Pancreas (tissue), 10 donors: ENCODE results near the gene EEF1B2. TPM values are rescaled to one million over a fixed set of nuclear protein-coding genes. Genes with fewer than 3 reads are reported as not detected.

Experiments
- ATAC-seq, 4 donors: fragments of 200-7000 bp; cut with Tn5 transposase; one replicate each; pipeline versions ENCODE4 v1.8.0 to v1.9.1; 2020; ENCODE audit warnings: mild to moderate bottlenecking in 4 of 4, moderate library complexity in 4 of 4
- DNase-seq, 6 donors: peaks; one replicate each; pipeline ENCODE4 v3.0.0-alpha.2; 2020
- FAIRE-seq: peaks from 2 replicates; lab custom pipeline; 2012; peaks lifted over from hg19 to GRCh38; lab: Jason Lieb, UNC
- H3K27ac ChIP-seq, 4 donors: fragments of 200-600 bp; sonication (generic); 1 replicate in 3 of 4; 2 replicates in 1 of 4; pipeline versions ENCODE4 v1.5.0 to v1.8.0; 2020
- H3K27me3 ChIP-seq, 4 donors: fragments of 200-600 bp; one replicate each; pipeline ENCODE4 v1.8.0; 2021
- H3K36me3 ChIP-seq, 3 donors: fragments of 200-600 bp; sonication (generic) in 1 of 3; one replicate each; pipeline versions ENCODE4 v1.5.0 to v1.8.0; 2020 to 2021
- H3K4me1 ChIP-seq, 3 donors: fragments of 200-600 bp; one replicate each; pipeline ENCODE4 v1.8.0; 2021
- H3K4me3 ChIP-seq, 4 donors: fragments of 200-600 bp; sonication (generic) in 2 of 4; one replicate each; pipeline versions ENCODE4 v1.5.0 to v1.8.0; 2020 to 2021
- H3K9me3 ChIP-seq, 4 donors: fragments of 200-600 bp; one replicate each; pipeline ENCODE4 v1.8.0; 2021
- WGBS, 2 donors: extraction: QIAGEN DNeasy Blood & Tissue Kit; methylation state at CpG; one replicate each; pipeline ENCODE4 v1.1.7; 2013; 5-methylcytosine and 5-hydroxymethylcytosine counted together
- intact Hi-C, 3 donors: fragments of 100-400 bp; cut with DNase I; formaldehyde crosslinking; loops; one replicate each; pipeline versions ENCODE4 v1.11.1 to v1.14.2; 2022
- polyA plus RNA-seq, 2 donors: library from polyadenylated mRNA; stranded (reverse); fragments of 200-250 nt; gene quantifications; one replicate each; pipeline ENCODE4 v1.2.3, GENCODE V29; 2013
- total RNA-seq, 6 donors: library from RNA; stranded (reverse); fragmentation: NEBNext Ultra II Directional in 4 of 6; extraction: Animal tissue kit (Norgen Biotek cat#: 25700) in 4 of 6; gene quantifications; one replicate each; pipeline versions ENCODE4 v1.2.1 to v1.2.4, GENCODE V29; 2021 to 2023
- TF ChIP-seq, protein P1 (sequence below), 4 donors: fragments of 200-600 bp; sonication (generic) in 3 of 4; IDR thresholded peaks; one replicate each; pipeline versions ENCODE4 v1.5.0 to v1.8.0; 2021; ENCODE audit warnings: antibody characterized with exemption in 4 of 4
- donor health status: healthy with polysubstance abuse.
- donor health status: DM: no; HTN: no; CAD: no; lungs with moderate emphysema.
- donor health status: DM: no; HTN: no; CAD: no.
- donor health status: control.
- donor health status: control.
- donor health status: Bipolar disorder and iron deficiency.
- donor health status: DM: yes; HTN: yes; CAD: no.
- donor health status: DM: no; HTN: no; CAD: no.
- donor health status: DM: no; HTN: no; CAD: no.
- donor health status: DM: yes; HTN: yes; CAD: no.

The EEF1B2 gene
- total and polyA plus RNA-seq, 8 donors = 390 to 817 (median 485) TPM

DNA sequence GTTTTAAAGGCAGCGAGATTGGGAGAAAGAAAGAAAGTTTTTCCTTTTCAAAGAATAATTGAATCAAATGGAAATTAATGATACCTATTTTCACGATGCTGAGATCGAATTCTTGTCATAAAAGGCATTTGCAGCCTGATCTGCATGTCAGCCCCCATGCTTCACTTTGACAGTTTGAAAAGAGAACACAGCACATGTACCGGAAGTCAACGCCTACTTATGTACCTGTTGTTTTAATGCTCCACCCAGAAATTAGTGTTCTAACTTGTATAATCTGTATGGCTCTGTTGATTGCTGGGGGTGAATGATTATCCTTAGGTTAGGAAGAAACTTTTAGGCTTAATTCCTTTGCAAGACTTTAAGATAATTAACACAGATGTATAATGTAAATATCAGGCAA, 31.0 kb downstream of the EEF1B2 start:
- FAIRE-seq (no peak), ATAC-seq (no peak), DNase-seq (no peak)
- Histone ChIP-seq H3K27ac (no peak overlapping the region), H3K27me3 (no peaks in the 10 kb centered on the region), H3K4me1 (no peaks in the 10 kb centered on the region), H3K36me3 (no peaks in the 10 kb centered on the region), H3K4me3 (no peak overlapping the region), H3K9me3 (no peaks in the 10 kb centered on the region)
- WGBS, 2 donors = 76 to 84% methylated on average over 5 of the region's 5 CpGs
- intact Hi-C loops = no loop called here
- TF ChIP-seq, protein P1, sequence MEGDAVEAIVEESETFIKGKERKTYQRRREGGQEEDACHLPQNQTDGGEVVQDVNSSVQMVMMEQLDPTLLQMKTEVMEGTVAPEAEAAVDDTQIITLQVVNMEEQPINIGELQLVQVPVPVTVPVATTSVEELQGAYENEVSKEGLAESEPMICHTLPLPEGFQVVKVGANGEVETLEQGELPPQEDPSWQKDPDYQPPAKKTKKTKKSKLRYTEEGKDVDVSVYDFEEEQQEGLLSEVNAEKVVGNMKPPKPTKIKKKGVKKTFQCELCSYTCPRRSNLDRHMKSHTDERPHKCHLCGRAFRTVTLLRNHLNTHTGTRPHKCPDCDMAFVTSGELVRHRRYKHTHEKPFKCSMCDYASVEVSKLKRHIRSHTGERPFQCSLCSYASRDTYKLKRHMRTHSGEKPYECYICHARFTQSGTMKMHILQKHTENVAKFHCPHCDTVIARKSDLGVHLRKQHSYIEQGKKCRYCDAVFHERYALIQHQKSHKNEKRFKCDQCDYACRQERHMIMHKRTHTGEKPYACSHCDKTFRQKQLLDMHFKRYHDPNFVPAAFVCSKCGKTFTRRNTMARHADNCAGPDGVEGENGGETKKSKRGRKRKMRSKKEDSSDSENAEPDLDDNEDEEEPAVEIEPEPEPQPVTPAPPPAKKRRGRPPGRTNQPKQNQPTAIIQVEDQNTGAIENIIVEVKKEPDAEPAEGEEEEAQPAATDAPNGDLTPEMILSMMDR (IDR thresholded peaks at IDR 0.05) = no peak

DNA sequence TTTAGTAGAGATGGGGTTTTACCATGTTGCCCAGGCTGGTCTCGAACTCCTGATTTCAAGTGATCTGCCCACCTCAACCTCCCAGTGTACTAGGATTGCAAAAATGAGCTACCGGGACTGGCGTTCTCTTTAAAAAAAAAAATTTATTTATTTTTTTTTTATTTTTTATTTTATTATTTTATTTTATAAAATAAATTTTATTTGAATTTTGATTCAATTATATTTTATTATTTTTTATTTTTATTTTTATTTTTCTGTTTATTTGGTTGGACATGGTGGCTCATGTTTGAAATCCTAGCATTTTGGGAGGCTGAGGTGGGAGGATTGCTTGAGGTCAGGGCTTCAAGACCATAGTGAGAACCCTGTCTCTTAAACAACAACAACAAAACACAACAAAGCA, 32.5 kb downstream of the EEF1B2 start:
- Histone ChIP-seq H3K4me1 (no peaks in the 10 kb centered on the region), H3K36me3 (no peaks in the 10 kb centered on the region), H3K27me3 (no peaks in the 10 kb centered on the region), H3K4me3 (no peak overlapping the region), H3K27ac (no peak overlapping the region), H3K9me3 (no peaks in the 10 kb centered on the region)
- intact Hi-C loops = no loop called here
- 93 to 96% methylated on average over 3 of the region's 3 CpGs for WGBS, 2 donors
- TF ChIP-seq, protein P1 (IDR thresholded peaks at IDR 0.05) = no peak
- FAIRE-seq (no peak), DNase-seq (no peak), ATAC-seq (no peak)

DNA sequence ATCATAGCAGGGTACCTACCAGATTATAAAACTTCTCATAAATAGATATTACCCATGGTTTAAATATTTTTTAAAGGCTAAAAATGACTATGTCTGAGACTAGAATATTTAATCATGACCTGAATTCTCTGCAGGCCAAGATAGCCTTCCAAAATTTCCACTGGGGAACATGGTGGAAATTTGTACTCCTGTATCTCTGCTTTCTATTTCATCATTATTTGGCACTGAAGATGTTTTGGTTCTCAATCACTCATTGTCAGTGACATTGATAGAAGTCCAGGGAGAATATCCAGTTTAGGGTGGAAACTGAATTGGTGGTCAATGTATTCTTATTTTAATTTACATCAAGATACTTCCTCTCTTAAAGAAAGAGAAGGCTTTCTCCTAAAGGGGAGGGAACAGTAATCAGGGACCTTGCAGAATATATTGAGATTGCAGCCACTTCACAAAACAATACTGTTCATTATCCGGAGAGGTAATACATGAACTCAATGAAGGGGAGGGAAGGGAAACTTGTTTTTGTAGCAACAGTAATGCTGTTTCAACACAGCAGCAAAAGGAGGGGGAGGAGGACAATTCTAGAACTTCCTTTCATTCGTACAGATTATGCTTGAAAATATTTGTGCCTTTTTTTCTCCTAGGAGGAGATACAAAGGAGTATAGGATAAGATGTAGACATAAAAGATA, 34.1 kb downstream of the EEF1B2 start:
- Histone ChIP-seq H3K4me3 (no peak overlapping the region), H3K36me3 (no peaks in the 10 kb centered on the region), H3K27me3 (no peaks in the 10 kb centered on the region), H3K27ac (no peak overlapping the region), H3K9me3 (no peaks in the 10 kb centered on the region), H3K4me1 (no peaks in the 10 kb centered on the region)
- 57 to 80% methylated on average over 2 of the region's 2 CpGs for WGBS, 2 donors
- DNase-seq = no peak
- no peak for FAIRE-seq
- intact Hi-C loops = no loop called here
- ATAC-seq = no peak
- TF ChIP-seq, protein P1 (IDR thresholded peaks at IDR 0.05) = no peak

DNA sequence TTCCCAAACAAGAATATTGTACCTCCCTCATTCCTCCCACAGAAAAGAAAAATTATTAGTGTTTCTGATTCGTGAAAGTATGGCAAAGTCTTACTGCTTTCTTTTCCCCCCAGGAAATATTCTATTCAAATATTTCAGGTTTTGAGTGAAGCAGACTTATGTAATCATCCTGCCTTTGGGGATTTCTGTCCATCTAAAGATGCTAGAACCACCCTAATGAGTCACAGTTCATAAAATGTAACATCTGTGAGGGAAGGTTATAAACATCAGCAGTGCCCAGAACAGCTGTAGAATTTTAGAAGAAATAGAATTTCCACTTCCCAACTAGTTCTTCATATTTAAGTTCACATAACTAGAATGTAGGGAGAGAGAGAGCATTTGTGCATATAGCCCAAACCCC, 39.0 kb downstream of the EEF1B2 start:
- intact Hi-C loops = no loop called here
- TF ChIP-seq, protein P1 (IDR thresholded peaks at IDR 0.05) = no peak
- no peak for DNase-seq
- no peak overlapping the region for H3K4me3 ChIP-seq
- no peaks in the 10 kb centered on the region for H3K36me3 ChIP-seq
- no peak for ATAC-seq
- WGBS, 2 donors = 56 to 58% methylated on average over 1 of the region's 1 CpG
- H3K27ac ChIP-seq = no peak overlapping the region
- no peaks in the 10 kb centered on the region for H3K4me1 ChIP-seq
- no peaks in the 10 kb centered on the region for H3K27me3 ChIP-seq
- FAIRE-seq = no peak
- no peaks in the 10 kb centered on the region for H3K9me3 ChIP-seq

DNA sequence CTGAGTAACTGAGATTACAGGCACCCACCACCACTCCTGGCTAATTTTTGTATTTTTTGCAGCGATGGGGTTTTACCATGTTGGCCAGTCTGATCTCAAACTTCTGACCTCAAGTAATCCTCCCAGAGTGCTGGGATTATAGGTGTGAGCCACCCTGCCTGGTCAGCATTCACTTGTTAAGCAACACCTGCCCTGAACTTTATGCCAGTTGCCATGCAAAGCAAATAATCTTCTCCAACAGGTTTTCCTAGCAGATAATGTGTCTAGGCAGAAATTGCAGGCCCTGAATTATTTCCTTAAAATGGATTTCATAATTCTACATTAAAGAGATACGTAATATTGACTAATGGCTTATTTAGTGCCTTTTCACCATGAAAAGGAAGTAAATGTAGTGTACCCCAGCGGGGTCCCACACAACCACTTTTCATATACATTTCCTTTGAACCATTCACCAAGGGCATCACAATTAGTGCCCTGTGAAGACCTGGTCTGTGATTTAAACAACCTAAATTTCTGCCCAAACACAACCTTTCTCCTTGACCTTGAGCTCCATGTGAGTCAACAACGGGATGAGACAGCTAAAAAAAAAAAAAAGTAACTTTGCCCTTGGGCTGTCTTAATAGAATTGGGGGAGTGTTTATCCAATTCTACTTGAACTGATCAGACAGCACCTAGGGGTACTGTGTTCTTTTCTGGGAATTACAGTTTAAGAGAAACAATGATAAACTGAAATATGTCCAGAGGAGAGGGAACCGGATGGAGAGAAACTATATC, 41.6 kb downstream of the EEF1B2 start:
- no peaks in the 10 kb centered on the region for H3K36me3 ChIP-seq
- H3K27me3 ChIP-seq = no peaks in the 10 kb centered on the region
- FAIRE-seq = no peak
- intact Hi-C loops = no loop called here
- TF ChIP-seq, protein P1 (IDR thresholded peaks at IDR 0.05) = no peak
- no peak for DNase-seq
- H3K9me3 ChIP-seq = no peaks in the 10 kb centered on the region
- H3K4me3 ChIP-seq = no peak overlapping the region
- H3K27ac ChIP-seq = no peak overlapping the region
- no peak for ATAC-seq
- WGBS, 2 donors = 69 to 76% methylated on average over 5 of the region's 5 CpGs
- H3K4me1 ChIP-seq = no peaks in the 10 kb centered on the region
